Measurements from ENCODE around the gene CXCL3. TPM values are rescaled to one million over a fixed set of nuclear protein-coding genes. Genes with fewer than 3 reads are reported as not detected.

Gene CXCL3
- total RNA-seq, 4 donors from 2014 or later: 1.5 TPM; not detected in 3

- no peak for DNase-seq (ENCODE audit: low spot score in 2 of 2)
- no peak for TF ChIP-seq EP300 (IDR thresholded peaks at IDR 0.05)
- Histone ChIP-seq H3K36me3 (no peaks in the 10 kb centered on the region), H3K27me3 (no peaks in the 10 kb centered on the region), H3K27ac (no peak overlapping the region), H3K4me3 (no peak overlapping the region), H3K9me3 (no peaks in the 10 kb centered on the region), H3K4me1 (no peaks in the 10 kb centered on the region)
- WGBS, 2 donors: 62 to 70% methylated on average over 2 of the region's 2 CpGs
Measured at GRCh38 chr4:74013264-74013663, 25.2 kb downstream of the CXCL3 start.

- Histone ChIP-seq H3K4me3 (no peak overlapping the region), H3K27ac (no peak overlapping the region), H3K27me3 (no peaks in the 10 kb centered on the region), H3K4me1 (no peaks in the 10 kb centered on the region), H3K9me3 (no peaks in the 10 kb centered on the region), H3K36me3 (no peaks in the 10 kb centered on the region)
- no peak for DNase-seq (ENCODE audit: low spot score in 2 of 2)
- TF ChIP-seq POLR2A (IDR thresholded peaks at IDR 0.05) (no peak), EP300 (IDR thresholded peaks at IDR 0.05) (no peak), CTCF (IDR thresholded peaks at IDR 0.05) (no peak)
- WGBS, 2 donors: 75 to 79% methylated on average over 4 of the region's 4 CpGs
Measured at GRCh38 chr4:74012130-74012529, 26.4 kb downstream of the CXCL3 start.

GRCh38 chr4:74009307-74009706 lies 29.2 kb downstream of the CXCL3 start:
- Histone ChIP-seq H3K4me3 (no peak overlapping the region), H3K36me3 (no peaks in the 10 kb centered on the region), H3K9me3 (no peaks in the 10 kb centered on the region), H3K4me1 (no peaks in the 10 kb centered on the region), H3K27ac (no peak overlapping the region), H3K27me3 (no peaks in the 10 kb centered on the region)
- DNase-seq (ENCODE audit: low spot score in 2 of 2): no peak
- 84 to 86% methylated on average over 3 of the region's 3 CpGs for WGBS, 2 donors
- TF ChIP-seq CTCF (IDR thresholded peaks at IDR 0.05): no peak
- no peak for TF ChIP-seq EP300 (IDR thresholded peaks at IDR 0.05)
- no peak for TF ChIP-seq POLR2A (IDR thresholded peaks at IDR 0.05)

- TF ChIP-seq EP300 (IDR thresholded peaks at IDR 0.05) (peak in 1 of 2 donors; percentile 40), POLR2A (IDR thresholded peaks at IDR 0.05) (no peak), CTCF (IDR thresholded peaks at IDR 0.05) (no peak)
- no peak for DNase-seq (ENCODE audit: low spot score in 2 of 2)
- Histone ChIP-seq H3K4me1 (no peaks in the 10 kb centered on the region), H3K27ac (no peak overlapping the region), H3K4me3 (no peak overlapping the region), H3K36me3 (no peaks in the 10 kb centered on the region), H3K27me3 (no peaks in the 10 kb centered on the region), H3K9me3 (no peaks in the 10 kb centered on the region)
- WGBS, 2 donors: 35 to 38% methylated on average over 2 of the region's 2 CpGs
Measured at GRCh38 chr4:74006009-74006476, 32.4 kb downstream of the CXCL3 start.

- no peaks in the 10 kb centered on the region for H3K36me3 ChIP-seq
- DNase-seq (ENCODE audit: low spot score in 2 of 2): no peak
- H3K27ac ChIP-seq: no peak overlapping the region
- TF ChIP-seq CTCF (IDR thresholded peaks at IDR 0.05) (no peak), EP300 (IDR thresholded peaks at IDR 0.05) (no peak), POLR2A (IDR thresholded peaks at IDR 0.05) (no peak)
- no peaks in the 10 kb centered on the region for H3K27me3 ChIP-seq
- no peak overlapping the region for H3K4me3 ChIP-seq
- WGBS, 2 donors: 43 to 50% methylated on average over 3 of the region's 3 CpGs
- H3K4me1 ChIP-seq: no peaks in the 10 kb centered on the region
- H3K9me3 ChIP-seq: no peaks in the 10 kb centered on the region
Measured at GRCh38 chr4:74005528-74005927, 33.0 kb downstream of the CXCL3 start.

- TF ChIP-seq EP300 (IDR thresholded peaks at IDR 0.05) (no peak), POLR2A (IDR thresholded peaks at IDR 0.05) (no peak), CTCF (IDR thresholded peaks at IDR 0.05) (no peak)
- 64 to 69% methylated on average over 4 of the region's 4 CpGs for WGBS, 2 donors
Measured at GRCh38 chr4:74004668-74005067, 33.8 kb downstream of the CXCL3 start.

More at GRCh38 chr4:74004668-74005067, 33.8 kb downstream of the CXCL3 start:
- Histone ChIP-seq H3K9me3 (no peaks in the 10 kb centered on the region), H3K4me1 (no peaks in the 10 kb centered on the region), H3K36me3 (no peaks in the 10 kb centered on the region), H3K27ac (no peak overlapping the region), H3K4me3 (no peak overlapping the region), H3K27me3 (no peaks in the 10 kb centered on the region)
- DNase-seq (ENCODE audit: low spot score in 2 of 2): no peak

All from tibial nerve (tissue), 4 donors.